Measurements from ENCODE around the gene LPIN1. TPM values are rescaled to one million over a fixed set of nuclear protein-coding genes. Genes with fewer than 3 reads are reported as not detected.

The LPIN1 gene
- total RNA-seq, 1 donor from 2014 or later: 43.1 TPM

DNA sequence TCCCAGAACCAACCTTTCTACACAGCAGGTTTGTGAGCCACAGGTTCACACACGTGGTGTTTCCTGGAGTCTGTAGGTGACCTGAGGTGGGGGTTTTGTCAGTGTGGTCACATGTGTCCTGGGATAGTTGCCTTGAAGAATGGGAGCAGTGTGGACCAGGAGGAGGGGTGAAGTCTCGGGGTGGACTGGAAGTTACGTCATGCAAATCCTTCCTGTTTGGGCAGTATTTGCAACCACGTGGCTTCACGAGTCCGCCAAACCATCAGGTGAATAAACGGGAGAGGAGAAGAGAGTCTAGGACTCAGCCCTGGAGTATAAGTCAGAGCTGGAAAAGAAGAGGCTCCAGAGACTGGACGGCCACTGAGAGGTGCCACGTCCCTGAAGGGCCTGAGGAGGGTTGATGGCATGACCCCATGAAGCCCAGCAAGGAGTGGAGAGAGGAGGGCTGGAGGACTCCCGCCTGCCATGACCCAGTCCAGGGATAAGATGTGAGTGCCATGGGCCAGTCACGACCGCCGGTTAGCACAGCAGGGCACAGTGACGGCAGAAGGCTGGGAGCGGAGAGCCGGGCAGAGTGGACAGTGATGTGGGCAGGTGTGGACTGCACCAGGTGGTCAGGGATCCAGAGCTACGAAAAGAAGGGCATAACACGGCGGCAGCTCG lies 16.5 kb downstream of the LPIN1 start:
- peak; percentile 43 for DNase-seq (ENCODE audit: low read depth, low spot score)

DNA sequence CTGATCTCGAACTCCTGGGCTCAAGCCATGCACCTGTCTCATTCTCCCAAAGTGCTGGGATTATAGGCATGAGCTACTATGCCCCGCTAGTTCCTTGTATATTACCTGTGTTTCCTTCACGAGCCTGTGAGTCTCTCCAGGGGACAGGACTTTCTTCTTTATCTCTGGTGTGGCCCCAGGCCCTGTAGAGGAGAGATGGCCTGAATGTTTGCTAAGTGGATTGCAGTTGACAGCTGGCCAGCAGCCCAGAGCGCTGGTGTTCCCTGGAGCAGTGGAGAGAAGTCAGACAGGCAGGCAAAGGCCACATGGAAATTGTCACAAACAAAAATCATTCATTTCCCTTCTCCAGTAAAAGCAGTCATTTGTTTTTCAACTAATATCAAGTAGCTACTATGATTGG lies 17.9 kb downstream of the LPIN1 start:
- DNase-seq (ENCODE audit: low read depth, low spot score): no peak

GRCh38 chr2:11764920-11765319 lies 18.5 kb downstream of the LPIN1 start:
- no peak for DNase-seq (ENCODE audit: low read depth, low spot score)

GRCh38 chr2:11765501-11765900 lies 19.1 kb downstream of the LPIN1 start:
- no peak for DNase-seq (ENCODE audit: low read depth, low spot score)

DNA sequence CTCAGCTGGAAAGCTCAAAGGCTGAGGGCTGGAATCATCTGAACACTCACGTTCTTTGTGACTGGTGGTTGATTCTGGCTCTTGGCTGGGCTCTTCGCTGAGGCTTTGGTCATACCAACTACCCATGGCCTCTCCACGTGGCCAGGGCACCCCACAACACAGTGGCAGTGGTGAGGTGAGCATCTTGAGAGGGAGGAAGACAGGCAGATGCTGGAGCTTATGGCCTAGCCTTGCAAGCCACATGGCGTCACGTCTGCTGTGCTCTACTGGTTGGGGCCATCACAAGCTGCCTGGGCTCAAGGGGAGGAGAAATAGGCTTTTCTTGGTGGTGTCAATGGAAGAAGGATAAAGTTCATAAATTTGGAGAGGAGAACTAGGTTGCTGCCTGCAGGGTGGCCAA lies 19.6 kb downstream of the LPIN1 start:
- no peak for DNase-seq (ENCODE audit: low read depth, low spot score)

DNA sequence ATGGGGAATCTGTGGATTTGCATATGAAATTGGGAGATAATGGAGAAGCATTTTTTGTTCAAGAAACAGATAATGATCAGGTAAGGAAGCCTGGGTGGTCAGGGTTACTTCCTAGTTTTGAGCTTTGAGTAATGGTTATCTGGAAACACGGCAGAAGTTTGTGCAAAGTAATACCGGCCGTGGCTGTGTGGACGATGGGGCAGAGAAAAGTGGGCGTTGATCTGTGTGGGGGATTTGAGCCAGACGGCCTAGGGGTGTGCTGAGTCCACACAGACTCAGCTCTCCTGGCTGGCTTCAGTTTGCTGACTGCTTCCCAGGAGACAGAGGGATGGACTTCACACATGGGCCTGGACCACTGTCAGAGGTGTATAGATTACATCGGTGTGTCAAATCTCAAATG lies 21.3 kb downstream of the LPIN1 start:
- no peak for DNase-seq (ENCODE audit: low read depth, low spot score)

DNA sequence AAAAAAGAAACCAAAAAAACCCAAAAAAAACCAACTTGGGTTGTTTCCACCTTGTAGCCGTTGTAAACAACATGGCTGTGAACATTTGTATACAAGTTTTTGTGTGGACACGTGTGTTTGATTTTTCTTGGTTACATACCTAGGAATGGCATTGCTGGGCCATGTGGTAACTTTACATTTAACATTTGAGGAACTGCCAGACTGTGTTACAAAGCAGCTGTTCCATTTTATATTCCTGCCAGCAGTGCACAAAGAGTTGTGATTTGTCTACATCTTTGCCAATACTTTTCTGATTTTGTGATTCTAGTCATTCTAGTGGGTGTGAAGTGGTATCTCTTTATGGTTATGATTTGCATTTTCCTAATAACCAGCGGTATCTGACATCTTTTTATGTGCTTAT lies 22.5 kb downstream of the LPIN1 start:
- DNase-seq (ENCODE audit: low read depth, low spot score): no peak

DNA sequence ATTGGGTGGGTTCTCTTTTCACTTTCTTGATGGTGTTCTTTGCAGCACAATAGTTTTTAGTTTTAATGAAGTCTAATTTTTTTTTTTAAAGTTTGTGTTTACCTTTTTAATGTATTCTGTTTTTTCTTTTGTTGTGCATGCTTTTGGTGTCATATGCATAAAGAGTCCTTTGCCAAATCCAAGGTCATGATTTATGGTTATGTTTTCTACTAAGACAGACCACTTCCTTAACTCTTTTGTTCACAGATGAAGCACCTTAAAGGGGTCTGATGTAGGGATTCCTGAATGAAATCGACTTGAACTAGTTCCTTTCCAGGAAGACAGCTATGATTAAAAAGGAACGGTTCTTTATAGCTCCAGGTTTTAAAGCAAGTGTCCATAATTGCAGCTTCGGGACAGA lies 23.1 kb downstream of the LPIN1 start:
- DNase-seq (ENCODE audit: low read depth, low spot score): no peak

GRCh38 chr2:11770531-11771188 lies 24.2 kb downstream of the LPIN1 start:
- DNase-seq (ENCODE audit: low read depth, low spot score): no peak

DNA sequence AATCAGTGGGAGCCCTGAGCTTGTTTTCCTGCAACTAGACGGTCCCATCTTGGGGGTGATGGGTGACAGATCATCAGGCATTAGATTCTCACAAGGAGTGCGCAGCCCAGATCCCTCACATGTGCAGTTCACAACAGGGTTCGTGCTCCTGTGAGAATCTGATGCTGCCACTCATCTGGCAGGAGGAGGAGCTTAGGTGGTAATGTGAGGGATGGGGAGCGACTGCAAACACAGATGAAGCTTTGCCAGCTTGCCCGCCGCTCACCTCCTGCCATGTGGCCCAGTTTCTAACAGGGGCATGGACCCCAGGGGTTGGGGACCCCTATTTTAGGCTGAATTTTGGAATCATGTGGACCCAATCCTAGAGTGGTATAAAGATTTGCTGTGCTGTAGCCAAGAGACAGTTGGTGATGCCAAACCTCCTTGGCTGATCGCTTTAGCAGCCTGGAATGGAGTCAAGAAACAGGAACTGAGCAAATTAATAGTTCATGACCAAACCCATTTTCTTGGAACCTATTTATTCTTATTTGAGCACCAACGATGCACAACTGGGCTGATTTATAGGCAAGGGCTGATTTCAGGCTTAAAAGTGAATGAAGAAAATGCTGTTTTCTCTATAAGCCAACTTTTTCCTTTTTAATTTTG lies 25.7 kb downstream of the LPIN1 start:
- no peak for DNase-seq (ENCODE audit: low read depth, low spot score)

GRCh38 chr2:11773111-11773510 lies 26.7 kb downstream of the LPIN1 start:
- no peak for DNase-seq (ENCODE audit: low read depth, low spot score)

GRCh38 chr2:11773747-11774525 lies 27.5 kb downstream of the LPIN1 start:
- no peak for DNase-seq (ENCODE audit: low read depth, low spot score)

DNA sequence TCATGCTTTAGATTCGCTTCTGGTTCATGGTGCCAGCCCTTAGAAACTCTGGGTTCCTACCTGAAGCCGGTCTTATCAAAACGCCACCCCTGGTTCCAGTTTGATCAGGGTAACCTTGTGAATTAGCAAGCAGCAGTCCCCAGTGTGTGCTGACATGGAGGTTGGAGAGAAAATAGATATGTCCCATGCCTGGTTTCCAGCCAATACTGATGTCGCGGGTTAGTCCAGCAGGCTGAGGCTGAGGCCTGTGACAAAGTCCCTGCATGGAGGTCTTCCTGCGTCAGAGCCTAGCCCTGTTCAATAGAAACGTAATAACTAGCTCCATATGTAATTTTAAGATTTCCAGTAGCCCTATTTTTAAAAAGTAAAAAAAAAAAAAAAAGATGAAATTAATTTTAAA lies 28.2 kb downstream of the LPIN1 start:
- no peak for DNase-seq (ENCODE audit: low read depth, low spot score)

GRCh38 chr2:11775384-11775783 lies 29.0 kb downstream of the LPIN1 start:
- no peak for DNase-seq (ENCODE audit: low read depth, low spot score)

DNA sequence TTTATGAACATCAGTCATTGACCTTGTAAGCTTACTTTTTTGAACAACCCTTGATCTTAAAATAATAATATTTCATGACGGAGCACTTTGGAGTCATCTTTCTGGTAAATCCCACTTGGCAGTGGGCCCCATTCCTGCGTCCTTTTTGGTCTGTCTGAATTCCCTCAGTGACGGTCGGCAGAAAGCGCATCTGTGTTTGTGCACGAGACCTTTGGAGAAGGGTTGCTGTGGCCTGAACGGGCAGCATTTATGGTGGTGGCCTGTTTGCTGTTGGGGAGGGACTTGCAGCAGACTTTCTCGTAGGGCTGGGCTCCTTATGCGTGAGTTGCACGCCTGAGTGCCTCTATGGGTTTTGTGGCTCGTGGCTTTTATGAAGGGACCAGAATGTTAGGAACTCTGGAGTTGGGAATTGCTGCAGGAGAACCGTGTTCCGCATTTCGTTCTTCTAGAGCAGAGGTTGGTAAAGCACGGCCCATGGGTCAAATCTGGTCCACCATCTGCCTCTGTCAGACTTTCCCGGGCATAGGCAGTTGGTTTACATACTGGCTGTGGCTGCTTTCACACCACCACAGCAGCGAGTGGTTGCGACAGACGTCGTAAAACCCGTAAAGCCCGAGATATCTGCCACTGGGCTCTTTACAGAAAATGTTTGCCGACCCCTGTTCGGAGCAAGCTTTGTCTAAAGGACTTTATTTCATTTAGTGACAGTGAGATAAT lies 30.8 kb downstream of the LPIN1 start:
- DNase-seq (ENCODE audit: low read depth, low spot score): no peak

GRCh38 chr2:11777886-11778415 lies 31.5 kb downstream of the LPIN1 start:
- DNase-seq (ENCODE audit: low read depth, low spot score): no peak

- no peak for DNase-seq (ENCODE audit: low read depth, low spot score)
Observed at GRCh38 chr2:11778416-11778815, 32.0 kb downstream of the LPIN1 start.

DNA sequence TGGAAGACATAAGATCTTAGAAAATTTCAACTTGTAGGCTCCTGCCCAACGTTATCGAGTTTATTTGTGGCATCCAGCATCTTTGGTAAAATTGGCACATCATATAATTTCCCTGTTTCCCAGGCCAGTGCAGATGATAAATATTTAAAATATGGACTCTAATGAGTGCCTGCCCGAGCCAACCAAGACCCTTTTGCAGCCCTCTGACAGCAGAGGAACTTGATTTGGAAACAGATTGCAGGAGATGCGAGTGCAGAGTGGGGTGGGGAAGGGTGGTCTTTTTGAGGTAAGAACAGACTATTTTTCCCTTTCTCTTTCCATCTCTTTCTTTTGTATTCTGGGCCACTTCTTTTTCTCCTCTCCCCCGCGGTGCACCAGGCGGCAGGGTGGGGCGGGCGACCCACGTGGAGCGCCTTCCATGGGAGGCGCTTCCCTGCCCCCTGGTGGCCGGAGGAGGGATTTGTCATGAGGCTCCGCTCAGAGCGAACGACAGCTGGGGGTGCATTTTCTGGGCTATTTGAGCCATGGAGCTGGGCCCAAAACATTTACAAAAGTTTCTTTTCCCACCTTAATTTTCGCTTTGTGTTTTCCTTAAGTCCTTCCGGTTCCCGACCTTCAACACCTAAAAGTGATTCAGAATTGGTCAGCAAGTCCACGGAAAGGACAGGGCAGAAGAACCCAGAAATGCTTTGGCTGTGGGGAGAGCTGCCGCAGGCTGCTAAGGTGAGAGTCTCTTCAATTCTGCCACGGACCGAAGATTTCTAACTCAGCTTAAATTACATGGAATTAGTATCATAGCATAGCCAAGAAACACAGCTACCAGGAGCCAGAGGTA lies 32.7 kb downstream of the LPIN1 start:
- DNase-seq (ENCODE audit: low read depth, low spot score): no peak

DNA sequence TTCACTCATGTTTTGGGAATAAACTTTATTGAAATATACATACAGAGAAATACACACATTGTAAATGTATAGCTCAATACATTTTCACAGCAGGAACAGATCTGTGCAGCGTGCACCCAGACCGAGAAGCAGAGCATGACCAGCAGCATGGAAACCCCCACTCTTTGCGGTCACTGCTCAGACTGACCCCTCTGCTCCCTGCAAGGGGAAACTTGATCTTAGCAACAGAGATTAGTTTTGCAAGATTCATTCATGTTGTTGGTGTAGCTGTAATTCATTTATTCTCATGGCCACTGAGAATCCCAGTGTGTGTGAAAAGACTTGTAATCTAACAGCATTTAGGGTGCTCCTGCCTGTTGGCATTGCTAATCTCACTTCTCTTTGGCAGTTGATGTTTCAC lies 35.2 kb downstream of the LPIN1 start:
- no peak for DNase-seq (ENCODE audit: low read depth, low spot score)

DNA sequence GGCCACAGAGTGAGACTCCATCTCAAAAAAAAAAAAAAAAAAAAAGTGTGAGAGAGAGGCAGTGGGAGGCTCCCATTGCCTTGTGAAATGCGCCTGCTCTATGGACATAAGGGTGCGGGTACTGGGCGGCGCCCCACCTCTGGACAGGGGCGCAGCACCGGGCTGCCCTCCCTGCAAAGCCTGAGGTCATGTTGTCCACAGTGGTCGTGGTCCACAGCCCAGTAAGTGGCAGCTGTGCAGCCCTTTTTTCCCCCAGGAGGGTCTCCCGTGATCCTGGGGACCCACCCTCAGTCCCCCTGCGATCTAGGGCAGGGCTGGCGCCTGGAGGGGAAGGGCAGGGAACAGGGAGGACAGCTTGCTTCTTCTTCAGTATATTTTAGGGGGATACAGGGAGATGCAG lies 37.8 kb downstream of the LPIN1 start:
- no peak for DNase-seq (ENCODE audit: low read depth, low spot score)
